NCI-H1436 (cell line): Measurements from ENCODE around the gene TMEM80.
"Not testable (repeated sequence)": the region's sequence is repeated elsewhere in the genome, so short reads cannot be mapped to it uniquely, and the experiment has no call there.

Experiments used
- DNase-seq: peaks from one replicate; lab custom pipeline; 2025; lab: John Stamatoyannopoulos, UW

TMEM80 gene

DNA sequence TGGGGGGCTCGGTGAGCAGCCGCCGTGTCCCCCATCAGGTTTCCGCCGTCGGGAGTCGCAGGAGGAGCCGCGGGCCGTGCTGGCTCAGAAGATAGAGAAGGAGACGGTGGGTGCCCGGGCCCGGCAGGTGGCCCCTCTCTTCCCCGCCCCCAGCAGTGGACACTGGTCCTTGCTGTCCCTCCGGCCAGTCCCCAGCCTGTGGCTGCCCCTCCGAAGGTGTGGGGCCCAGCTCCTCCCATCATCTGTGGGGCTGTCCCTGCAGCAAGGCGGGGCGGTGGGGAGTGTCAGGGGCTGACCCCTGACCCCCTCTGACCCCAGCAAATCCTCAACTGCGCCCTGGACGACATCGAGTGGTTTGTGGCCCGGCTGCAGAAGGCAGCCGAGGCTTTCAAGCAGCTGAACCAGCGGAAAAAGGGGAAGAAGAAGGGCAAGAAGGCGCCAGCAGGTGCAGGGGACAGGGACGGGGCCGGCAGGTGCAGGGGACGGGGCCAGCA lies 25.7 kb downstream of the TMEM80 start:
- no peak for DNase-seq

DNA sequence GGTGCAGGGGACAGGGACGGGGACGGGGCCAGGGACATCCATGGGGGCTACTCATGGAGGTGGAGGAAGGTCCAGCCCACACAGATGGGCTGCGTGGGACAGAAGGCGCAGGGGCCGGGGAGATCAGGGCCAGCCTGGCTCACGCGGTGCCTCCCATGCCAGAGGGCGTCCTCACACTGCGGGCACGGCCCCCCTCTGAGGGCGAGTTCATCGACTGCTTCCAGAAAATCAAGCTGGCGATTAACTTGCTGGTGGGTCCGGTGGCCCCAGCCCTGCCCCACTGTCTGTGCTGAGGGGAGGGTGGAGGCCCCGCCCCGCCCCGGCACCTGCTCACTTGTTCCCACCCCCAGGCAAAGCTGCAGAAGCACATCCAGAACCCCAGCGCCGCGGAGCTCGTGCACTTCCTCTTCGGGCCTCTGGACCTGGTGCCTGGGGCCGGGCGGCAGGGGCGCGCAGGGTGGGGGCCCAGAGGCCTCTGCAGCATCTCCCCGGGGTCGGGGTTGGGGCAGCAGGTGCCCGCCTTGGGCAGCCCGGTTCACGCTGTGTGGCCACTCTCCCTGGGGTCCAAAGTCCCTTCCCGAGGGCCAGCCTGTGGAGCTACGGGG lies 26.2 kb downstream of the TMEM80 start:
- peak; percentile 60 for DNase-seq

GRCh38 chr11:722346-722811 lies 26.8 kb downstream of the TMEM80 start:
- no peak for DNase-seq

DNA sequence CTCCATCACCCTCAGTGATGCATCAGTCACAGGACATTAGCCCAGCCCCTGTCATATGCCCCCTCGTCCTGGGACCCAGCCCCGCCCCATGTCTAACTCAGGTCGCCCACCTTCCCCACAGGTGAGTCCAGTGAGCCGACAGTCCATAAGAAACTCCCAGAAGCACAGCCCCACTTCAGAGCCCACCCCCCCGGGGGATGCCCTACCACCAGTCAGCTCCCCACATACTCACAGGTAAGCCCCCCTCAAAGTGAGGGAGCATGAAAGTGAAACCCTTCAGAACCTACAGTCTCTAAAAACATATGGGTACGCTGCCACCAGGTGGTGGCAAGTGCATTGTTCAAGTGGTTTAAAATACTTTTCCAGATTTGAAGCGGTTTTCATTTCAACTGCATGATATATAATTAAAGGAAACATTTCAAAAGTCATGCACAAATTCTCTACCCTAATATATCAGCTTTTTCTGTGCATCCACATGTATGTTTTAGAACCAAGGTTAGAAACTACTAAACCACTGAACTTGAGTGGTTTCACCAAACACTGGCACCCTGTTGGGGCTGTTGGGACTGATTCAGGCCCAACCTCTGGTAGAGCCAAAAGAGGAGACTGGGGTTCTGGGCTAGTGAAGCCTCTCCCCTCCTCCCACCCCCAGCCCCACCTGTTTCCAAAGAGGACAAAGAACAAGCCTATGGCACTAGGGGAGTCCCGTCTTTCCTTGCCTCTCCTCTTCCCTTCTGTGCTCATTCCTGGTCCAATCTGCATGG lies 27.7 kb downstream of the TMEM80 start:
- peak; percentile 55 for DNase-seq

- no peak for DNase-seq
Observed at GRCh38 chr11:724049-724777, 28.6 kb downstream of the TMEM80 start.

- no peak for DNase-seq
Observed at GRCh38 chr11:724778-725386, 29.3 kb downstream of the TMEM80 start.

DNA sequence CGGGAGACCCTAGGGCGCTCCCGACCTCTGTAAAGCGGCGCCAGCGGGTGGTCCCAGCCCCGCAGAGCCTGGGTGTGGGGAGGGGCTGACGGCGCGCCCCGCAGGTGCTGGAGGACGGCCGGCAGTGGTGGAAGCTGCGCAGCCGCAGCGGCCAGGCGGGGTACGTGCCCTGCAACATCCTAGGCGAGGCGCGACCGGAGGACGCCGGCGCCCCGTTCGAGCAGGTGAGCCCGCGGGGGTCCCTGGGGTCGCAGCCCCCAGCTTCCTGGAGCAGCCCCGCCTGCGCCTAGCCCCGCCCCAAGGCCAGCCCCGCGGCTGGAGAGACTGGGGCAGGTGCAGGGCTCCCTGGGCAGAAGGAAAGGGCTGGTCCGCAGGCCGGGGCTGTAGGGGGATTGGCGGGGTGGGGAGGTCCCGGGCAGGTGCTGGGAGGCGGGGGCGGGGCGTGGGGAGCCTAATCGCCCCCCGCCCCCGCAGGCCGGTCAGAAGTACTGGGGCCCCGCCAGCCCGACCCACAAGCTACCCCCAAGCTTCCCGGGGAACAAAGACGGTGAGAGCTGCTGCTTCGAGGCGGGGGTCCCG lies 30.1 kb downstream of the TMEM80 start:
- no peak for DNase-seq

- DNase-seq = no peak
Observed at GRCh38 chr11:726278-727220, 30.9 kb downstream of the TMEM80 start.

GRCh38 chr11:727281-727701 lies 31.7 kb downstream of the TMEM80 start:
- no peak for DNase-seq

GRCh38 chr11:727859-728748 lies 32.5 kb downstream of the TMEM80 start:
- peak; percentile 65 for DNase-seq

GRCh38 chr11:728901-729491 lies 33.4 kb downstream of the TMEM80 start:
- no peak for DNase-seq

DNA sequence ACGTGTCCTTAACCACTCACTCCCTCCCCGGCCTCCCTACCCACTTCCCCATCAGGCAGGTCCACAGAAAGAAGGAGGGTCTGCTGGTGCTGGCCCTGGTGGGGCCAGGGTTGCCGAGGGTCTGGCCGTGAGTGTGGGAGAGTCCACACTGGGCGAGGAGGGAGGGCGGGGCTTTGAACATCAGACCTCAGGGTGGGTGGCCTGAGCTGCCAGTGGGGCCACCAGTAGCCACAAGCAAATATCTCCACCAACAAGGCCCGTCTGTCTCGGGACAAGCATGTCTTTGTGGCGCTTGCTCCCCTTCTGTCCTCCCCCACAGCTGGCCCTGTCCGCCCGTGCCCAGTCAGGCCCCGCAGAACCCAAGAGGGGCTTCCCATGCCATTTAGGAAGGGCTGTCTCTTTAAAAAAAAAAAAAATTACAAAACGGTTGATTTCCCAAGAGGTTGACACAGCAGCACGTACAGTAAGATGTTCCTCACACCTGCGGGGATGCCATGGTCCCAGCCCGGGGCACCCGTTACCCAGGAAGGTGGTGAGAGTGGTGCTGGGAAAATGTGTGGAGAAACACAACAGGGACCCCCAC lies 34.0 kb downstream of the TMEM80 start:
- DNase-seq = no peak

DNA sequence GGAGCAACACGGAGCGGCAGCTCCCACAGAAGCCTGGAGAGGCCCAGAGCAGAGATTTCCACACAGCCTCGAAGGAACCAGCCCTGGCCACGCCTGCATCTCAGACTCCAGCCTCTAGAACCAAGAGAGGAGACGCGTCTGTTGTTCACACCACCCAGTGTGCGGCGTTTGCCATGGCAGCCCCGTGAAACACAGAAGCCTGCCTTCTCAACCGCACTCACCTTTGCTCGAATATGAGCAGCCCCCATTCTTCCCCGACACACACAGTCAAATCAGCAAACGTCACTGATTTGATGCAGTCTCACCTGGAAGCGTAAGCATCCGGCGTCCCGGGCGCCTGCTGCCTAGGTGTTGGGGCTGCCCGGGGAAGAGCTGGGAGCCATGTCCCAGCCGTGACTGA lies 37.5 kb downstream of the TMEM80 start:
- no peak for DNase-seq

DNA sequence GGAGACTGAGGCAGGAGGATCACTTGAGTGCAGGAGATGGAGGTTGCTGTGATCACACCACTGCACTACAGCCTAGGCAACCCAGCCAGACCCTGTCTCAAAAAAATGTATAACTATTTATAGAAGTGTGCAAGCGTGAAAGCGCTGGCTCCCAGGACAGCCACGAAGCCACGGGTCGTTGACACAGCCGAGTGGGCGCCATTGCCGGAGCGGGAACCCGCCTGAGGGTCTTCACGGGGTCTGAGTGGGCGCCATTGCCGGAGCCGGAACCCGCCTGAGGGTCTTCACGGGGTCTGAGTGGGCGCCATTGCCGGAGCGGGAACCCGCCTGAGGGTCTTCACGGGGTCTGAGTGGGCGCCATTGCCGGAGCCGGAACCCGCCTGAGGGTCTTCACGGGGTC lies 38.9 kb downstream of the TMEM80 start:
- not testable (repeated sequence) for DNase-seq

GRCh38 chr11:737366-737765 lies 41.8 kb downstream of the TMEM80 start:
- DNase-seq = no peak

- not testable (repeated sequence) for DNase-seq
Observed at GRCh38 chr11:737899-738298, 42.3 kb downstream of the TMEM80 start.

DNA sequence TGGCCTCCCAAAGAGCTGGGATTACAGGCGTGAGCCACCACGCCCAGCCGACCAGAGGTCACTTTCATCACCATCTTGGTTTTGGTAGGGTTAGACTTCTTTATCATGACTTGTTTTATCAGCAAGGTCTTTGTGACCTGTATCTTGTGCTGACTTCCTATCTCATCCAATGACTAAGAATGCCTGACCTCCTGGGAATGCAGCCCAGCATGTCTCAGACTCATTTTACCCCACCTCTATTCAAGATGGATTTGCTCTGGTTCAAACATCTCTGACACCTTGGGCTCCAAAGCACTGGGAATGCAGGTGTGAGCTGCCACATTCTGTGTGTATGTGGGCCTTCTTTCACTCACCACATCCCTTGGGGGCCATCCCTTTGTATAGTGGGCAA lies 46.5 kb downstream of the TMEM80 start:
- no peak for DNase-seq

- DNase-seq = no peak
Observed at GRCh38 chr11:742571-743201, 47.1 kb downstream of the TMEM80 start.

DNA sequence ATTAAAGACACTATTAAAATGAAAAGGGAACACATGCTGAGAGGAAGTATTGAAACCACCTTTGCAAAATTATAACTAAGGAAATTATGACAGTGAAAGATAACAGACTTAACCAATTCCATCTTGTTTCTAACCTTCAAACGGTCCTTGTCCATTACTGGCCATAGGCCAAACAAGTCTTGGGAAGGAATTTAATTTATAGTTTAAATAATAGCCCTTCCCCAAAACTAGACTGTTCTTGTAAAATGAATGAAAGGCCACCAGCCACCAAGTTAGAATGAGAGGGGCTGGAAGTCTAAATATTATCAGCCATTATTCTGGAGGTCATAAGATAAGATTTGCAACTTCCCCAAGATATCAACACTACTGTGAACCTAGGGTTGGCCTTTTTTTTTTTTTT lies 49.8 kb downstream of the TMEM80 start:
- no peak for DNase-seq
